HG03175 (cell line): ENCODE data around the gene KRTAP5-11.
"Not testable (repeated sequence)": the region's sequence is repeated elsewhere in the genome, so short reads cannot be mapped to it uniquely, and the experiment has no call there.

ENCODE experiments used
- ATAC-seq: cut with Tn5 transposase; IDR thresholded peaks from one replicate; pipeline ENCODE4 v1.9.1; 2021; ENCODE audit warnings: mild to moderate bottlenecking, moderate library complexity; ENCODE audit not compliant: unreplicated experiment

KRTAP5-11 gene

DNA sequence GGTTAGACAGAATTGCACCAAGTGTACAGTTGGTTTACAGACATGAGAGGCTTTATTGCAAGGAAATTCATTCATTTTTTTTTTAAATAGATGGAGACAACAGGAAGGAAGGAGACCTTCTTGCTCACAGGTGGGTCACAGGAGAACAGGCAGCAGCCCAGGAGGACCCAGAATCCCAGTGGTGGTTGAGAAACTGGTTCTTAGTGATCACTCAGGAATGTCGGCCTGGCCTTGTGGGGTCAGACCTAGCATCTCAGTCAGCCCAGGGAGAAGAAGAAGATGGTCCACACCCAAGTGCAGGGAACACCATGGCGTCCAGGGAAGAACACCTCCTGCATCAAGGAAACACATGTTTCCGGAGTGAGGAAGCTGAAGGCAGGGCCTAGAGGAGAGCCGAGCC is 849 bp downstream of the KRTAP5-11 start:
- no peak for ATAC-seq

DNA sequence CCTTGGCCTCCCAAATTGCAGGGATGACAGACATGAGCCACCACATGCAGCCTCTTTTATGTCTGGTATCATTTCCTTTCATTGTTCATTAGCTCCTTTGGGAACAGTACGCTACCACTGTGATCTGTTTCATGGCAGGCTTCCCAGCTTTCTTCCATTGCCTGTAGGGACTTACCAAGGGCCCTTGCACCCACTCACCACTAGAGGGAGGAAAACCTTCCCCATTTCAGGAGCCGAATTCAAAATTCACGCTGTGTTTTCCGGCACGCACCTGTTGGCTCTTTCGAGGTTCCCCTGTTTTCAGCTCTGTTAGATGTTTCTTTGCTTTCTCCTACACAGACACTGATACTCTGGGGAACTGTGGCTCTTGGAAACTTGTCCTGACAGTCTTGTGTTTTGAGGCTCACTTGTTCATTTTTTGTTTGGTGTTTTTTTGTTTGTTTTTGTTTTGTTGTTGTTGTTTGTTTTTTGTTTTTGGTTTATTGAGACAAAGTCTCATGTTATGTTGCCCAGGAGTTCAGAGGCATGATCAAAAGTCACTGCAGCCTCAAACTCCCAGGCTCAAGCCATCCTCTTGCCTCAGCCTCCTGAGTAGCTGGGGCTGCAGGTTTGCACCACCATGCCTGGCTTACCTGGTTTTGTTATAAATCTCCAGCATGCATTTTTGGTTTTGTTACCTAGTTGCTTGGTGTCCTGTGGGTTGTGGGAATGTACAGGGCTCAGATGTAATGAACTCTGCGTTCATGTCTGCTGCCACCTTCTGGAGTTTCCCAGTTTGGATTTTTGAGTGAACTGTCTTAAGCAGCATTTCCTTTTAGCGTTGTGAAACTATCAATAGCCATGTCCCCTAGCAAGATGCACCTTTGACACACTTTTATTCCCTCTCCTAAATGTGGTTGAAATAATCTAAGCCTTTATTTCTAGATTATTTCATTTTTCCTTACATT is 2.3 kb downstream of the KRTAP5-11 start:
- ATAC-seq, result no peak

DNA sequence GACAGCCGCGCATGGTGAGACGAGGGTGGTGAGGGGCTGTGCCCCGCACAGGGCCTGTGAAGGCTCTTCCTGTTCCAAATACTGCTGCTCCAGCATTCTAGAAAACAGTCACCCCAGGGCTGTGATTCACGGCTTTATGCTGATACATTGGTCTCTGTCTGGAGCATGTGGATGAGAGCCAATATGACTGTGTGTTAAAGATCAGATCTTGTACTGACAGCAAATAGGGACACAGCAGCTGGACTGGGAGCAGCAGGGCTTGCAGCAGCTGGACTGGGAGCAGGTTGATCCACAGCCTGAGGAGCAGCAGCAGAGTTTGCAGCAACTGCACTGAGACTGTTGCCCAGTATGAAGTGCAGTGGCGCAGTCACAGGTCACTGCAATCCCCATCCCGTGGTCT is 3.2 kb downstream of the KRTAP5-11 start:
- ATAC-seq, result not testable (repeated sequence)

DNA sequence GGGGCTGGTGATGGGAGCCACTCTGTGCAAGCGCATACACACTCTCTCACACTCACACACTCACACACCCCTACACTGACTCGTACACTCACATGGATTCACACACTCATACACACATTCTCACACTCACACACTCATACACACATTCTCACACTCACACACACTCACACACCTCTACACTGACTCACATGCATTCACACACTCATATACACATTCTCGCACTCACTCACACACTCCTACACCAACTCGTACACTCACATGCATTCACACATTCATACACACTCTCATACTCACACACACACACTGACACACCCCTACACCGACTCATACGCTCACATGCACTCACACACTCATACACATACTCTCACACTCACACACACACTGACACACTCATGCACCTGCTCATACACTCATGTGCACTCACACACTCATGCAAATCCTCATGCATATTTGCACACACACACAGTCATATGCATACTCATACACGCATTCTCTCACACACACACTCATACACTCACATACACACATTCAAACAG is 5.1 kb downstream of the KRTAP5-11 start:
- no peak for ATAC-seq

DNA sequence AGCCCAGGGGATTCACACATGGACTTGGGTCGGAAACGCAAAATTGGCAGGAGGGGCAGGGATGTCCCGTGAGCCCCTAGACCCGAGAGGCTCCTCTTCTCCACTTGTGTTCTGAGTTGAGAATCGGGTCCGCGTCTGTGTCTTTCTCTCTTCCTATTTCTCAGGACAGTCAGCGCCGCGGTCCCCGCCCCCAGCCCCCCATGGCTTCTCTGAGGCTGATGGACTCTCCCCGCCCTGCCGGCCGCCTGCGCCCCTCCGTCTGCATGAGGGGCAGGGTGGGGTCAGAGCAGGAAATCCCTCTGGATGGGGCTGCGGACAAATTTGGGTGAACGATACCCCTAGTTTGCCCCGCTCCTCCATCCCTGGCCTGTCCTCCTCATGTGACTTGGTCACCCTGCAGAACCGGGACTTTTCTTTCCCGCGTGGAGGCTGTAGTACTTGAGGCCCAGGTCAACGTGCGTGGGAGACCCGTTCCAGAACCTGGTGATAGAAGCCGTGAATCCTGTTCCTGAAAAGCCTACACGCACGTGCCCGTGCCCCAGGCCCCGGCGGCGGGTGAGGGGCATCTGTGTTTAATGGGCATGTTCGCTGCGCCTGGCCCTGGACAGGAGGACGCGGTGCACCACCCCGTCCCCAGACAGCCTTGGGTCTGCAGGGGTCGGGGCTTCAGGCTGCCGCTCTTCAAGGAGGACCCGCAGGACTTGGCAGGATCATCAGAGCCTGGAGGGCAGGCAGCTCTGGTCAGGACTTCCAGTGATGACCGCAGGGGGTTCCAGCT is 5.8 kb downstream of the KRTAP5-11 start:
- ATAC-seq, result not testable (repeated sequence)

DNA sequence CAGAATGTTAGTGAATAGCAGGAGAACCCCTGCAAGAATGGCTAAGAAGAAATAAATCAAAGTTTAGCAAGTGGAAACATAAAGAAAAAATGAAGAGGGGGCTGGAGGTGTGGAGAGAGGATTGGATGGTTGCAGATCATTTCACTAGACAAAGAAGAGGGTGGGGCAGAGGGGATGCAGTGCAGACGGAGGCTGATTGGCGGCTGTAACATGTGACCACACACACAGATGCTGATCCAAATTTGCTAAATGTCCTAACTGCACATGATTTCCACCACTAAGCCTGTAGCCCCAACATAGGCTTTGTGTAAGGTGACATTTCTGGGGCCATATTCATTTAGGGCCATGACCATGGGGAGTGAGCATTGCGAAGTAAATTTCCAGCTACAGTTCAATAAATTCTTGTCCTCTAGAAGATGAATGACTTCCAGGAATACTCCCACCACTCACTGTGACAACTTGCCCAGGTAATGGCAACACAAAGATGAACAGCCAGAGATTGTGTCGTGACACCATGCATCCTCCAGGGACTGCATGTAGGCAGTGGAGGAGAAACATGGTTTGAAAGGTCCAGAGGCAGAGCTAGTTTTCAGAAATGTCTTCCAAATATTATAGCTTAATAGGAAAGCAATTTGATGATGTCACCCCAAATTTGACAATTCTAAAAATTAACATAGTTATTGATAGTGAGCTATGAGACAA is 6.8 kb downstream of the KRTAP5-11 start:
- no peak for ATAC-seq

DNA sequence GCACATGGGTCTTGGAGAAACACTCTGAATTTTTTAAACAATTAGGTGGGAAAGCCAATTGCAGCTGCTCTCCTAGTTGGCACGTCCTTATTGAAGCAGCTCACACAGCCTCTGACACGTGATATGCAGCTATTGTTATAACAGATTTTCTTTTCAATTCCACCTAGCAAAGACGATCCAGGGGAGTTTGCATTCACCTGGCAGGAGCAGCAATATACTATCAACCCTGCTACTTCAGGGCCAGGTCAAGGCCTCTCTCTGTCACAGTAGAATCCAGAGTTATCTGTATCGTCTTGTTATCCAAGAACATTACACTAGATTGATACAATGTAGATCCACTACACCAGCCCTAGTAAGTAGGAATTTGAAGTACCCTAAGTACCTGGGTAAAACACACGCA is 8.3 kb downstream of the KRTAP5-11 start:
- ATAC-seq, result no peak

DNA sequence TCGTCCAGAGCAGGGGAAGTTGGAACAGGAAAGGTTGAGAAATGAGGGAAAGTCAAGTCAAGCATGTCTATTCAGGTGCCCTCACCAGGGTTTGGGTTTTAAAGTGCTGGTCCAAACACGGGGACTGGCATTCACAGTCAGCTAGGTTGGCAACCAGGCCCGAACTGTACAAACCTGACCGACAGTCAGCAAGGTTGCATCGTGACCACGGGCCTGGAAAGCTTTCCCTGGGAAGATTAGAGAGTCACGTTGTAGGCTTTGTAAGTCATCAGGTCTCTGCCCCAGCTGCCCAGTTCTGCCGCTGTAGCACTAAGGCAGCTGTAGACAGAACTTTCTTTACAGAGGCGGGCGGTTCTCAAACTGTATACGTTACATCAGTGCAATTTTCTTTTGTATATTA is 9.9 kb downstream of the KRTAP5-11 start:
- no peak for ATAC-seq

DNA sequence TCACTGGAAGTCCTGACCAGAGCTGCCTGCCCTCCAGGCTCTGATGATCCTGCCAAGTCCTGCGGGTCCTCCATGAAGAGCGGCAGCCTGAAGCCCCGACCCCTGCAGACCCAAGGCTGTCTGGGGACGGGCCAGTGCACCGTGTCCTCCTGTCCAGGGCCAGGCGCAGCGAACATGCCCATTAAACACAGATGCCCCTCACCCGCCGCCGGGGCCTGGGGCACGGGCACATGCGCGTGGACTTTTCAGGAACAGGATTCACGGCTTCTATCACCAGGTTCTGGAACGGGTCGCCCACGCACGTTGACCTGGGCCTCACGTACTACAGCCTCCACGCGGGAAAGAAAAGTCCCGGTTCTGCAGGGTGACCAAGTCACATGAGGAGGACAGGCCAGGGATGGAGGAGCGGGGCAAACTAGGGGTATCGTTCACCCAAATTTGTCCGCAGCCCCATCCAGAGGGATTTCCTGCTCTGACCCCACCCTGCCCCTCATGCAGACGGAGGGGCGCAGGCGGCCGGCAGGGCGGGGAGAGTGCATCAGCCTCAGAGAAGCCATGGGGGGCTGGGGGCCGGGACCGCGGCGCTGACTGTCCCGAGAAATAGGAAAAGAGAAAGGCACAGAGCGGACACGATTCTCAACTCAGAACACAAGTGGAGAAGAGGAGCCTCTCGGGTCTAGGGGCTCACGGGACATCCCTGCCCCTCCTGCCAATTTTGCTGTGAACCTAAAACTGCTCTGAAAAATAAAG is 11.4 kb downstream of the KRTAP5-11 start:
- not testable (repeated sequence) for ATAC-seq

DNA sequence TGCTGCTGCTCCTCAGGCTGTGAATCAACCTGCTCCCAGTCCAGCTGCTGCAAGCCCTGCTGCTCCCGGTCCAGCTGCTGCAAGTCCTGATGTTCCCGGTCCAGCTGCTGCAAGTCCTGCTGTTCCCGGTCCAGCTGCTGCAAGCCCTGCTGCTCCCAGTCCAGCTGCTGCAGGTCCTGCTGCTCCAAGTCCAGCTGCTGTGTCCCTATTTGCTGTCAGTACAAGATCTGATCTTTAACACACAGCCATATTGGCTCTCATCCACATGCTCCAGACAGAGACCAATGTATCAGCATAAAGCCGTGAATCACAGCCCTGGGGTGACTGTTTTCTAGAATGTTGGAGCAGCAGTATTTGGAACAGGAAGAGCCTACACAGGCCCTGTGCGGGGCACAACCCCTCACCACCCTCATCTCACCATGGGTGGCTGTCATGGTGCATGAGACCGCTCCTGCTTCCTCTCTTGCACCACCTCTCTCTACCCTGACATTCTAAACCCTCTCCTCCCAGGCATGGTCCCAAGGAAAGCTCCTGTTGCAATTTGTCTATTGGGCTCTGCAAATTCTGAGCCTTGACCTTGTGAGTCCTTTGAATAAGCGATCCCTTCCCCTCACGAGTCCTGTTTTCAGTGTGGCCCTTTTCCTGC is 13.8 kb downstream of the KRTAP5-11 start:
- no peak for ATAC-seq

DNA sequence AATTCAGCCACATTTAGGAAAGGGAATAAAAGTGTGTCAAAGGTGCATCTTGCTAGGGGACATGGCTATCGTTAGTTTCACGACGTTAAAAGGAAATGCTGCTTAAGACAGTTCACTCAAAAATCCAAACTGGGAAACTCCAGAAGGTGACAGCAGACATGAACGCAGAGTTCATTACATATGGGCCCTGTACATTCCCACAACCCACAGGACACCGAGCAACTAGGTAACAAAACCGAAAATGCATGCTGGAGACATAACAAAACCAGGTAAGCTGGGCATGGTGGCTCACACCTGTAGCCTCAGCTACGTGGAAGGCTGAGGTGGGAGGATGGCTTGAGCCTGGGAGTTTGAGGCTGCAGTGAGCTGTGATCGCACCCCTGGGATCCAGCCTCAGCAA is 15.0 kb downstream of the KRTAP5-11 start:
- ATAC-seq, result not testable (repeated sequence)

DNA sequence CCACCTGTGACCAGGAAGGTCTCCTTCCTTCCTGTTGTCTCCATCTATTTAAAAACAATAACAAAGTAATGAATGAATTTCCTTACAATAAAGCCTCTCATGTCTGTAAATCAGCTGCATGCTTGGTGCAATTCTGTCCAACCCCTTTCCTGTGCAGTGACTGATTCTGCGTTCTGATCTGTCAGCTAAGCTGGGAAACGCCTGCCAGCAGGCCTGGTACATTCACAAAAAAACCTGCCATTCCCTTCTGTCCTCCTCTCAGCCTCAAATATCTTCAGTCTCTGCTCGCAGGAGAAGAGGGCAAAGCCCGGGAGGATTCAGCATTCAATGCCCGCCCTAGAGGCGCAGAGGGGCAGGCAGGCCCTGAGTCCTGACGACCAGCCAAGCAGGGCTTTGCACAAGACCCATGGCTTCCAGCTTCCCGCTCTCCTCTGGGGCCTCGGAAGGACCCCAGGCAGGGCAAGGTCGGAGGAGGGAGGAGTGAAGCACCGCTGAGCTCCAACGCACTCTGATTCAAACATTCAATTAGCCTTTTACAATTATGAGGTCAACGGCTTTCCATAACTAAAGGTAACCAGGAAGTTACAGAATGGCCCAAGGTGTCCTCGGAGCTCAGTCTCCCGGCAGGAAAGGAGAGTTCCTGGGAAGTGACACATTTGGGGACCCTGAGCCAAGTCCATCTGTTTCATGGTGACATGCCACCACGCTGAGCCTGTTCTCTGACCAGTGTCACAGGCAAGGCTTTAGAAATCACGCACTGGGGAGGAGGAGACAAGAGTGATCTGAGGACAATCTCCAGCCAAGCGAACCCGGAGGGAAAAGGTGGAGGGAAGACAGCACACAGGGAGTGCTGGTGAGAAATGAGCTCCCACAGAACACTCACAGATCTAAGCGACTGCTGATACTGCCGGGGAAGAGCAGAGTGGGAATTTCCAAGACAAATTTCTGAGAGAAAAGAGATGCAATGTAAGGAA is 15.8 kb downstream of the KRTAP5-11 start:
- not testable (repeated sequence) for ATAC-seq

DNA sequence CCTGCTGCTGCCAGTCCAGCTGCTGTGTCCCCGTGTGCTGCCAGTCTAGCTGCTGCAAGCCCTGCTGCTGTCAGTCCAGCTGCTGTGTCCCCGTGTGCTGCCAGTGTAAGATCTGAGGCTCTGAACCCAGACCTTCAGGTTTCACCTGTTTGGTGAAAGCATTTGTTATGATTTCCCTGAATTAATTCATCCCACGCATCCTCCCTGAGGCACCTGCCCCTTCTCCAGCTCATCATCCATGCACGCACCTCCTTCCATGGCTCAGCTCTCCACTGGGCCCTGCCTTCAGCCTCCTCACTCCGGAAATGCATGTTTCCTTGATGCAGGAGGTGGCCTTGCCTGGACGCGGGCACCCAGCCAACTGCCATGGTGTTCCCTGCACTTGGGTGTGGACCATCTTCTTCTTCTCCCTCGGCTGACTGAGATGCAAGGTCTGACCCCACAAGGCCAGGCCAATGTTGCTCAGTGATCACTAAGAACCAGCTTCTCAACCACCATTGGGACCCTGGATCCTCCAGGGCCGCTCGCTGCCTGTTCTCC is 16.5 kb downstream of the KRTAP5-11 start:
- no peak for ATAC-seq

DNA sequence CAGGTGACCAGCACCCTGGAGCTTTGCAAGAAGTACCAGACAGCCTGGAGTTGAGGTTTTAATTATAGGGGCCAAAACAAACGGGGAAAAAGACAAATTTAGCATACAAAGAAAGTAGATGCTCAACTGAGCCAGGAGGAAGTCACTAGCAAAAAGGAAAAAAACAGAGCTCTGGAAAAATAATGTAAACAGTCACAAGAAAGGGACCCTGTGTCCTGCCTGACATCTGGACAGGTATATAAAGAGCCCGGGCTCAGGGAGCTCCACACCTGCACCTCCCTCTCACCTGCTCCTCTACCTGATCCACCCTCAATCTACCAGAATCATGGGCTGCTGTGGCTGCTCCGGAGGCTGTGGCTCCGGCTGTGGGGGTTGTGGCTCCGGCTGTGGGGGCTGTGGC is 17.4 kb downstream of the KRTAP5-11 start, which contains the start of gene KRTAP5-10:
TSS of gene KRTAP5-10 (plus strand) at position 301 of the 400 bp plus-strand sequence. CDS start at position 326, 25 bp downstream.
- no peak for ATAC-seq

DNA sequence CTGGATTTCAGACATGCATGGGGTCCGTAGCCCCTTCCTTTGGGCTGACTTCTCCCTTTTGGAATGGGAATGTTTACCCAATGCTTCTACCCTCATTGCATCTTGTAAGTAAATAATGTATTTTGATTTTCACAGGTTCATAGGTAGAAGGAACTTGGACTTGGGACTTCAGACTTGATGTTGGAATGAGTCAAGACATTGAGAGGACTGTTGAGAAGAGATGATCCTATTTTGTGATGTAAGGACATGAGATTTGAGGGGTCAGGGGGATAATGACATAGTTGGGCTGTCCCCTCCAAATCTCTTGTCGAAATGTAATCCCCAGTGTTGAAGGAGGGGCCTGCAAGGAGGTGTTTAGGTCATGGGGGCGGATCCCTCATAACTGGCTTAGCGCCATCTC is 18.2 kb downstream of the KRTAP5-11 start:
- no peak for ATAC-seq

DNA sequence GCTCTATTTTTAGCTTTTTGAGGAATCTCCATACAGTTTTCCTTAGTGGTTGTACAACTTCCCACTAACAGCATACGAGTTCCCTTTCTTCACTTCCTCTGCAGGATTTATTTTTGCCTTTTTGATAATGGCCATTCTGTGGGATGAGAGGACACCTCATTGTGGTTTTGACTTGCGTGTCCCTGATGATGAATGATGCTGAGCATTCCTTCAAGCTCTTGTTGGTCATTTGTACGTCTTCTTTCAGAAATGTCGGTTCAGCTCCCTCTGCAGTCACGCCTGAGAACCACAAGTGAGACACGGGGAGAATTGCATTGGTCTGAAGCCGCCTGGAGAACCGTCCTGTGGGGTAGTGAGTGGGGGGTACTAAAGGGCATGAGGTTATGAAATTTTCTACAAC is 19.3 kb downstream of the KRTAP5-11 start:
- ATAC-seq, result no peak

DNA sequence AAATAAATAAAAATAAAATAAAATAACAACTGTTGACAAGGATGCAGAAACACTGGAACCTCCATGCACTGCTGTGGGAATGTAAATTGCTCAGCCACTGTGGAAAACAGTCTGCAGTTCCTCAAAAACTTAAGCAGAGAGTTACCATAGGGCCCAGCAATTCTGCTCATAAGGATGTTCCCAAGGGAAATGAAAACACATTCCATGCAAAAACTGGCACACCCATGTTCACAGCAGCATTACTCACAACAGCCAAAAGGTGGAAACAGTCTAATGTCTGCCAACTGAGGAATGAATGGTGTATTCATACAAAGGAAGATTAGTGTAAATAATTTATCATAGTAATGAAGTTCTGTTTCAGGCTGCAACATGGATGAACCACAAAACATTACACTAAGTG is 20.6 kb downstream of the KRTAP5-11 start:
- no peak for ATAC-seq

DNA sequence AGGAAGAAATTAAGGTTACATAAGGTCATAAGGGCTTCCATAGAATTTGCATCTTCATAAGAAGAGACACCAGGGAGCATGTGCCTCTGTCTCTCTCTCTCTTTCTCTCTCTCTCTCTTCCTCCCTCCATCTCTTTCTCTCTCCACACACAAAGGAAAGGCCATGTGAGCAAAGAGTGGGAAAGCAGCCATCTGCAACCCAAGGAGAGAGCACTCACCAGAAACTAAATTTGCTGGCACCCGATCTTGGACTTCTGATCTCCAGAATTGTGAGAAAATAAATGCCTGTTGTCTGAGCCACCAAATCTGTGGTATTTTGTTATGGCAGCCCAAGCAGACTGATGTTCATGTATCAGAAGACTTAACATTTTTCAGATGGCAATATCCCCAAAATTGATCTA is 23.7 kb downstream of the KRTAP5-11 start:
- no peak for ATAC-seq
